Mesodermal cell (in vitro differentiated cells): ENCODE data around the gene GPR141.

ENCODE experiments used
- H3K27ac ChIP-seq: 2 replicates; pipeline ENCODE4 v1.7.0; 2013; ENCODE audit warnings: mild to moderate bottlenecking, low read depth, low read length, moderate library complexity; ENCODE audit not compliant: severe bottlenecking
- H3K36me3 ChIP-seq: 2 replicates; pipeline ENCODE4 v1.7.1; 2013; ENCODE audit warnings: mild to moderate bottlenecking, low read length, moderate library complexity; ENCODE audit not compliant: control insufficient read depth, insufficient read depth
- H3K4me1 ChIP-seq: one replicate; pipeline ENCODE4 v1.7.1; 2013; ENCODE audit warnings: mild to moderate bottlenecking, low read length; ENCODE audit not compliant: insufficient read depth, control insufficient read depth, poor library complexity, severe bottlenecking
- H3K4me3 ChIP-seq: 2 replicates; pipeline ENCODE4 v1.7.0; 2013; ENCODE audit warnings: low read length, control low read depth, mild to moderate bottlenecking; ENCODE audit not compliant: insufficient read depth, poor library complexity, severe bottlenecking; ENCODE audit errors: extremely low read depth
- H3K9me3 ChIP-seq: 2 replicates; pipeline ENCODE4 v1.7.1; 2013; ENCODE audit warnings: mild to moderate bottlenecking, low read length, moderate library complexity; ENCODE audit not compliant: control insufficient read depth
- WGBS, 2 experiments: methylation state at CpG; one replicate each; pipeline ENCODE4 v1.1.5; 2013; ENCODE audit warnings: missing lambda C conversion rate in 2 of 2; ENCODE audit not compliant: insufficient coverage in 2 of 2; 5-methylcytosine and 5-hydroxymethylcytosine counted together

The GPR141 gene

GRCh38 chr7:37665352-37666022, 18.1 kb upstream of the GPR141 start:
- Histone ChIP-seq H3K4me3 (no peak overlapping the region), H3K36me3 (no peaks in the 10 kb centered on the region), H3K27ac (no peak overlapping the region), H3K4me1 (no peaks in the 10 kb centered on the region), H3K9me3 (no peaks in the 10 kb centered on the region)
- 88 to 94% methylated on average over 4 to 5 of the region's 6 CpGs for WGBS, 2 experiments

- 75 to 93% methylated on average over 4 of the region's 8 CpGs for WGBS, 2 experiments
- Histone ChIP-seq H3K27ac (no peak overlapping the region), H3K9me3 (no peaks in the 10 kb centered on the region)
Measured at GRCh38 chr7:37666026-37666799, 17.4 kb upstream of the GPR141 start.

DNA sequence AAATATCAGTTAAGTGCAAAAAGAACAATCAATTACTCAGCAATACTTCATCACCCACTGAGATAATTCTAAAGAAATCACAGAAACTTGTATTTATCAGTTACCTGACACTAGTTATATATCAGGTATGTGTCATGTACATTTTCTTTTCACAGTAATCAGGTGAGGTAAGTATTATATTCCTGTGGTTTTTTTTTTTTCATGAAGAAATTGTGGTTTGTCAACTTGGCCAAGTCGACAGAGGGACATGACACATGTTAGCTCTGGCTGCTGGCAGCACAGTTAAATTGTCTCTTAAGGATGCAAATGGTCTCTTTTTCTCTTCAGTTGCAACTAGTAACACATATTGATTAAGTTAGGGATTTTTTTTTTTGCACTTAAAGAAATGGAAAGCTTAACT, 13.7 kb upstream of the GPR141 start:
- no CpG with 5 or more reads among the region's 1 CpG for WGBS, 2 experiments

More at GRCh38 chr7:37666026-37666799, 17.4 kb upstream of the GPR141 start:
- Histone ChIP-seq H3K36me3 (no peaks in the 10 kb centered on the region), H3K4me3 (no peak overlapping the region), H3K4me1 (no peaks in the 10 kb centered on the region)

DNA sequence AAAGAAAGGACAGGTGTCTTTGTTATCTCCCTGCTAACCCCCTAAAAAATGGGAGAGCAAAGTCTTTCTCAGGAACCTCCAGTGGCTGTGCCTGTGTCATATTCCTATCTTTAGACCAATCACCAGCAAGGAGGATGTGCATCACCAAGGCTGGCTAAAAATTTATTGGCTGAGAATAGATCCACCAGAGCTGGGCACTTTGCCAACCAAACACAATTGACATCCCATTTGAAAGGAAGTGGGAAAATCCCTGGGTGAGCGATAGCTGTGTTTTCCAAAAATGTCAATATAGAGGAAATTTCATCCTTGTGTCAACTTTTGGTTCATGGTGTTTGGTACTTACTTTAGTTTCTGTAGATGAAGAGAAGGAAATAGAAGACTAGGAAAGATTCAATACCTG, 13.1 kb upstream of the GPR141 start:
- Histone ChIP-seq H3K4me3 (no peak overlapping the region), H3K27ac (no peak overlapping the region), H3K36me3 (no peaks in the 10 kb centered on the region), H3K9me3 (no peaks in the 10 kb centered on the region), H3K4me1 (no peaks in the 10 kb centered on the region)
- WGBS, 2 experiments = 83 to 100% methylated on average over 1 of the region's 1 CpG

More for the DNA sequence above, 13.7 kb upstream of the GPR141 start:
- Histone ChIP-seq H3K27ac (no peak overlapping the region), H3K36me3 (no peaks in the 10 kb centered on the region), H3K4me3 (no peak overlapping the region), H3K4me1 (no peaks in the 10 kb centered on the region), H3K9me3 (no peaks in the 10 kb centered on the region)

DNA sequence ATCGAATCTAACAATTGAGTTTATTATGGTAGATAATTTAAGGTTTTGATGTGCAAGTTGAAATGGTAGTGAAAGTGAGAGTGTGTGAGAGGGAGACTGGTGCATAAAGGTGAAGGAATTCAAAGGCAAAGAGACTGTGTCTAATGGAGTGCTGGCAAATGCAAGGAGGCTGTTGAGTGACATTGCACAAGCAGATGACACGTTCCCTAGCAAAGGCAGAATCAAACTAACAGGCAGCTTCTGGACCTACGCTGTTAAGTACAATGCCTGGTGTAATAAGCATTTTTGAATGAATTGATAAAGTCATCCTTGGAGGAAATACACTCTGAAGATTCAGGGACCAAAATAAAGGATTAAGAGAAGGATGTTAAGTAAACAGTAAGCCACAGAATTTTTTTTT, 11.7 kb upstream of the GPR141 start:
- Histone ChIP-seq H3K27ac (no peak overlapping the region), H3K36me3 (no peaks in the 10 kb centered on the region), H3K4me1 (no peaks in the 10 kb centered on the region), H3K4me3 (no peak overlapping the region), H3K9me3 (no peaks in the 10 kb centered on the region)
- WGBS, 2 experiments = 77 to 87% methylated on average over 2 to 3 of the region's 3 CpGs

DNA sequence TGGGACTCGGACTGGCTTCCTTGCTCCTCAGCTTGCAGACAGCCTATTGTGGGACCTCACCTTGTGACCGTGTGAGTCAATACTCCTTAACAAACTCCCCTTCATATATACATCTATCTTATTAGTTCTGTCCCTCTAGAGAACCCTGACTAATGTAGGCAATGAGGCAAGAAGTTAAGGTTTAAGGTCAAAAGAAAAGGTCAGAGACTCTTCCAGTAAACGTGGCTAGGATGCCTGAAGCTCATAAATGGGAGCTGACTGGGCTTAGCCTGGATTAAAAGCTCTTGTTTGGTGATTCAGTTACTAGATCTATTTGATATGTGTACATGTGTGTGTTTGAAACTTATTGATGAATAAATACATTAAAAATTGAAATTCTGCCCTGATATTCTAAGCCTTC, 10.6 kb upstream of the GPR141 start:
- Histone ChIP-seq H3K36me3 (no peaks in the 10 kb centered on the region), H3K4me1 (no peaks in the 10 kb centered on the region), H3K27ac (no peak overlapping the region), H3K4me3 (no peak overlapping the region), H3K9me3 (no peaks in the 10 kb centered on the region)
- 85 to 95% methylated on average over 2 of the region's 3 CpGs for WGBS, 2 experiments

DNA sequence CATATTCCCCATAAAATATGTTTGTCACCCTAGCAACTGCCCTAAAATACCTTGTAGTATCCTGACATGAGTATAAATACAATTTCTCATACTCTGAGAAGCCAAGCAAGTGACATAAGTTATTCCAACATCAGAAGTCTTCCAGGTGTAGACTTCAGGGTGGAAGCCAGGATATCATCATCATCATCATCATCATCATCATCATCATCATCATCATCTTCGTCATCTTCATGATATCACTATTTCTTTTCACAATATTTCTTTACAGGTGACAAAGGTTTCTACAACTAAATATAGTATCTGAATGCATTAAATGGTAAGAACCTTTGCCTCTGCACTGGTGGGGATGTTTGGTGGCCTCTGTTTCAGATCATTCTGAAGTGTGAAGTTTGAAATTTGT, 10.0 kb upstream of the GPR141 start:
- Histone ChIP-seq H3K27ac (no peak overlapping the region), H3K4me3 (no peak overlapping the region), H3K36me3 (no peaks in the 10 kb centered on the region), H3K9me3 (no peaks in the 10 kb centered on the region), H3K4me1 (no peaks in the 10 kb centered on the region)
- 86% methylated on average over 1 of the region's 1 CpG; no CpG with 5 or more reads in 1 of the 2 experiments for WGBS, 2 experiments

- H3K27ac ChIP-seq = no peak overlapping the region
- H3K36me3 ChIP-seq = no peaks in the 10 kb centered on the region
- no peaks in the 10 kb centered on the region for H3K4me1 ChIP-seq
- no peak overlapping the region for H3K4me3 ChIP-seq
- 88 to 94% methylated on average over 4 to 5 of the region's 5 CpGs for WGBS, 2 experiments
- H3K9me3 ChIP-seq = no peaks in the 10 kb centered on the region
Measured at GRCh38 chr7:37674531-37674930, 9.0 kb upstream of the GPR141 start.

DNA sequence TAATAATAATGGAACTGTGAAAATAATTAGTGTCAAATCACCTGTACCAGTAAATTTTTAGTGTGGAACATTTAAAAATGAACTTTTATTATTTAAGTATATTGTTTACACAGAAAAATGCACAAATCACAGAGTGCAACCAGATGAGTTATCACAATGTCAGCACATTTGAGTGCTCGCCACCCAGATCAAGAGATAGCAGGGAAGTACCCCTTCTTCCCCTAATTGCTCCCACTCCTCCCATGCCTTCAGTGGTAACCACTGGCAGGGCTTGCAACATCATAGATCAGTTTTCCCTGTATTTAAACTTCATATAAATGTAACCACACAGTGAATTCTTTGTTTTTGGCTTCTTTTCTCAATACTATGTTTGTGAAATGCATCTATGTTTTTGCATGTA, 7.8 kb upstream of the GPR141 start:
- no peaks in the 10 kb centered on the region for H3K4me1 ChIP-seq
- 82 to 100% methylated on average over 1 of the region's 1 CpG for WGBS, 2 experiments
- no peak overlapping the region for H3K27ac ChIP-seq
- H3K9me3 ChIP-seq = no peaks in the 10 kb centered on the region
- no peaks in the 10 kb centered on the region for H3K36me3 ChIP-seq
- H3K4me3 ChIP-seq = no peak overlapping the region

GRCh38 chr7:37684927-37685326, 1.4 kb downstream of the GPR141 start:
- H3K4me3 ChIP-seq = no peak overlapping the region
- no CpG with 5 or more reads among the region's 1 CpG for WGBS, 2 experiments
- H3K27ac ChIP-seq = no peak overlapping the region
- H3K36me3 ChIP-seq = no peaks in the 10 kb centered on the region
- no peaks in the 10 kb centered on the region for H3K9me3 ChIP-seq
- H3K4me1 ChIP-seq = no peaks in the 10 kb centered on the region
